SK-N-SH treated with all-trans-retinoic acid at 6 μM for 48 hours (cell line): ENCODE results near the gene SLC43A3.

Experiments
- BACH2 ChIP-seq: fragments of 250-450 bp; sonication (Bioruptor Pico); IDR thresholded peaks from 2 replicates; pipeline ENCODE4 v1.9.0; 2021; ENCODE audit warnings: mild to moderate bottlenecking, borderline replicate concordance
- CSDC2 ChIP-seq: fragments of 250-450 bp; sonication (Bioruptor Pico); IDR thresholded peaks from 2 replicates; pipeline ENCODE4 v1.5.0; 2020; ENCODE audit warnings: mild to moderate bottlenecking, moderate library complexity
- OSR1 ChIP-seq: fragments of 250-450 bp; sonication (Bioruptor Pico); IDR thresholded peaks from 2 replicates; pipeline ENCODE4 v1.8.0; 2022; ENCODE audit warnings: moderate library complexity, mild to moderate bottlenecking, inconsistent platforms
- PATZ1 ChIP-seq: fragments of 250-450 bp; sonication (Bioruptor Pico); IDR thresholded peaks from 2 replicates; pipeline ENCODE4 v1.8.0; 2020; ENCODE audit warnings: mild to moderate bottlenecking, moderate library complexity, borderline replicate concordance
- PPARA ChIP-seq: fragments of 250-450 bp; sonication (Bioruptor Pico); IDR thresholded peaks from 2 replicates; pipeline ENCODE4 v1.5.0; 2020; ENCODE audit warnings: mild to moderate bottlenecking, borderline replicate concordance
- RARB ChIP-seq: fragments of 250-450 bp; sonication (Bioruptor Pico); IDR thresholded peaks from 2 replicates; pipeline ENCODE4 v1.8.0; 2021; ENCODE audit warnings: mild to moderate bottlenecking, moderate library complexity
- ZFP30 ChIP-seq: fragments of 450-650 bp; formaldehyde crosslinking; IDR thresholded peaks from 2 replicates; pipeline ENCODE4 v1.5.0; 2022; ENCODE audit warnings: mild to moderate bottlenecking, moderate library complexity
- ZNF8 ChIP-seq: fragments of 450-650 bp; formaldehyde crosslinking; IDR thresholded peaks from 2 replicates; pipeline ENCODE4 v1.5.0; 2020; ENCODE audit warnings: mild to moderate bottlenecking, moderate library complexity
- TF ChIP-seq, protein P1 (sequence below): fragments of 250-450 bp; sonication (Bioruptor Pico); IDR thresholded peaks from 2 replicates; pipeline ENCODE4 v1.5.1; 2020; ENCODE audit warnings: low read depth, mild to moderate bottlenecking, moderate library complexity
- TF ChIP-seq, protein P2 (sequence below): fragments of 250-450 bp; sonication (Bioruptor Pico); IDR thresholded peaks from 2 replicates; pipeline ENCODE4 v1.5.1; 2021; ENCODE audit warnings: mild to moderate bottlenecking, moderate library complexity
- TF ChIP-seq, protein P3 (sequence below): fragments of 250-450 bp; sonication (Bioruptor Pico); IDR thresholded peaks from 2 replicates; pipeline ENCODE4 v1.5.0; 2020; ENCODE audit warnings: mild to moderate bottlenecking, moderate library complexity
- TF ChIP-seq, protein P4 (sequence below): fragments of 250-450 bp; sonication (Bioruptor Pico); IDR thresholded peaks from 2 replicates; pipeline ENCODE4 v1.8.0; 2021; ENCODE audit warnings: low read depth, mild to moderate bottlenecking, moderate library complexity, borderline replicate concordance

DNA sequence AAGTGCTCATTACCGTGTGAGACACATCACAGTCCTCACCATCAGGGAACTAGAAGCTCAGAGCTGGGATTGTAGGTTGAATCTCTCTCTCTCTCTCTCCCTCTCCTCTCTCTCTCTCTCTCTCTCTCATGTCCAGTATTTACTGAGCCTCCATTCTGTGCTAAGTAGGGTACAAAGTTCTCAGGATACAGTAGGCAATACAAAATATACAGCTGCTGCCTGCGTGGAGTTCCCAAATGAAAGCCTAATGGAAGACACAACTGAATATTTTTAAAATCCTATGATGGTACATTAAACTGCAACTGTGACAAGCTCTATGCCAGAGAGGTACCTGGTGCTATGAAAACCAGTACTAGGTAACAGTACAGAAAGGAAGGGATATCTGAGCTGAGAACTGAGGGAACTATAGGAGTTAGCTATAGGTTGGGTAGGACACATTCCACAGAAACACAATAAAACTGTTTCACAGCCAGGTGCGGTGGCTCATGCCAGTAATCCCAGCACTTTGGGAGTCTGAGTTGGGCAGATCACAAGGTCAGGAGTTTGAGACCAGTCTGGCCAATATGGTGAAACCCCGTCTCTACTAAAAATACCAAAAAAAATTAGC is 26.8 kb downstream of the SLC43A3 start:
- TF ChIP-seq BACH2 (CRISPR knock-in tag) (no peak), OSR1 (no peak), PATZ1 (CRISPR knock-in tag) (no peak), RARB (no peak), ZNF8 (CRISPR knock-in tag) (no peak), CSDC2 (CRISPR knock-in tag) (no peak), PPARA (CRISPR knock-in tag) (no peak), ZFP30 (CRISPR knock-in tag) (no peak)
- TF ChIP-seq, protein P1, sequence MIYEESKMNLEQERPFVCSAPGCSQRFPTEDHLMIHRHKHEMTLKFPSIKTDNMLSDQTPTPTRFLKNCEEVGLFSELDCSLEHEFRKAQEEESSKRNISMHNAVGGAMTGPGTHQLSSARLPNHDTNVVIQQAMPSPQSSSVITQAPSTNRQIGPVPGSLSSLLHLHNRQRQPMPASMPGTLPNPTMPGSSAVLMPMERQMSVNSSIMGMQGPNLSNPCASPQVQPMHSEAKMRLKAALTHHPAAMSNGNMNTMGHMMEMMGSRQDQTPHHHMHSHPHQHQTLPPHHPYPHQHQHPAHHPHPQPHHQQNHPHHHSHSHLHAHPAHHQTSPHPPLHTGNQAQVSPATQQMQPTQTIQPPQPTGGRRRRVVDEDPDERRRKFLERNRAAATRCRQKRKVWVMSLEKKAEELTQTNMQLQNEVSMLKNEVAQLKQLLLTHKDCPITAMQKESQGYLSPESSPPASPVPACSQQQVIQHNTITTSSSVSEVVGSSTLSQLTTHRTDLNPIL (CRISPR knock-in tag): no peak
- TF ChIP-seq, protein P2, sequence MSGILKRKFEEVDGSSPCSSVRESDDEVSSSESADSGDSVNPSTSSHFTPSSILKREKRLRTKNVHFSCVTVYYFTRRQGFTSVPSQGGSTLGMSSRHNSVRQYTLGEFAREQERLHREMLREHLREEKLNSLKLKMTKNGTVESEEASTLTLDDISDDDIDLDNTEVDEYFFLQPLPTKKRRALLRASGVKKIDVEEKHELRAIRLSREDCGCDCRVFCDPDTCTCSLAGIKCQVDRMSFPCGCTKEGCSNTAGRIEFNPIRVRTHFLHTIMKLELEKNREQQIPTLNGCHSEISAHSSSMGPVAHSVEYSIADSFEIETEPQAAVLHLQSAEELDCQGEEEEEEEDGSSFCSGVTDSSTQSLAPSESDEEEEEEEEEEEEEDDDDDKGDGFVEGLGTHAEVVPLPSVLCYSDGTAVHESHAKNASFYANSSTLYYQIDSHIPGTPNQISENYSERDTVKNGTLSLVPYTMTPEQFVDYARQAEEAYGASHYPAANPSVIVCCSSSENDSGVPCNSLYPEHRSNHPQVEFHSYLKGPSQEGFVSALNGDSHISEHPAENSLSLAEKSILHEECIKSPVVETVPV (CRISPR knock-in tag): no peak
- TF ChIP-seq, protein P3, sequence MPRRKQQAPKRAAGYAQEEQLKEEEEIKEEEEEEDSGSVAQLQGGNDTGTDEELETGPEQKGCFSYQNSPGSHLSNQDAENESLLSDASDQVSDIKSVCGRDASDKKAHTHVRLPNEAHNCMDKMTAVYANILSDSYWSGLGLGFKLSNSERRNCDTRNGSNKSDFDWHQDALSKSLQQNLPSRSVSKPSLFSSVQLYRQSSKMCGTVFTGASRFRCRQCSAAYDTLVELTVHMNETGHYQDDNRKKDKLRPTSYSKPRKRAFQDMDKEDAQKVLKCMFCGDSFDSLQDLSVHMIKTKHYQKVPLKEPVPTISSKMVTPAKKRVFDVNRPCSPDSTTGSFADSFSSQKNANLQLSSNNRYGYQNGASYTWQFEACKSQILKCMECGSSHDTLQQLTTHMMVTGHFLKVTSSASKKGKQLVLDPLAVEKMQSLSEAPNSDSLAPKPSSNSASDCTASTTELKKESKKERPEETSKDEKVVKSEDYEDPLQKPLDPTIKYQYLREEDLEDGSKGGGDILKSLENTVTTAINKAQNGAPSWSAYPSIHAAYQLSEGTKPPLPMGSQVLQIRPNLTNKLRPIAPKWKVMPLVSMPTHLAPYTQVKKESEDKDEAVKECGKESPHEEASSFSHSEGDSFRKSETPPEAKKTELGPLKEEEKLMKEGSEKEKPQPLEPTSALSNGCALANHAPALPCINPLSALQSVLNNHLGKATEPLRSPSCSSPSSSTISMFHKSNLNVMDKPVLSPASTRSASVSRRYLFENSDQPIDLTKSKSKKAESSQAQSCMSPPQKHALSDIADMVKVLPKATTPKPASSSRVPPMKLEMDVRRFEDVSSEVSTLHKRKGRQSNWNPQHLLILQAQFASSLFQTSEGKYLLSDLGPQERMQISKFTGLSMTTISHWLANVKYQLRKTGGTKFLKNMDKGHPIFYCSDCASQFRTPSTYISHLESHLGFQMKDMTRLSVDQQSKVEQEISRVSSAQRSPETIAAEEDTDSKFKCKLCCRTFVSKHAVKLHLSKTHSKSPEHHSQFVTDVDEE (CRISPR knock-in tag): no peak
- TF ChIP-seq, protein P4, sequence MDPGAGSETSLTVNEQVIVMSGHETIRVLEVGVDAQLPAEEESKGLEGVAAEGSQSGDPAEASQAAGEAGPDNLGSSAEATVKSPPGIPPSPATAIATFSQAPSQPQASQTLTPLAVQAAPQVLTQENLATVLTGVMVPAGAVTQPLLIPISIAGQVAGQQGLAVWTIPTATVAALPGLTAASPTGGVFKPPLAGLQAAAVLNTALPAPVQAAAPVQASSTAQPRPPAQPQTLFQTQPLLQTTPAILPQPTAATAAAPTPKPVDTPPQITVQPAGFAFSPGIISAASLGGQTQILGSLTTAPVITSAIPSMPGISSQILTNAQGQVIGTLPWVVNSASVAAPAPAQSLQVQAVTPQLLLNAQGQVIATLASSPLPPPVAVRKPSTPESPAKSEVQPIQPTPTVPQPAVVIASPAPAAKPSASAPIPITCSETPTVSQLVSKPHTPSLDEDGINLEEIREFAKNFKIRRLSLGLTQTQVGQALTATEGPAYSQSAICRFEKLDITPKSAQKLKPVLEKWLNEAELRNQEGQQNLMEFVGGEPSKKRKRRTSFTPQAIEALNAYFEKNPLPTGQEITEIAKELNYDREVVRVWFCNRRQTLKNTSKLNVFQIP (CRISPR knock-in tag): no peak
